Lung (tissue), 12 donors: Measurements from ENCODE around the gene ARPC2. TPM values are rescaled to one million over a fixed set of nuclear protein-coding genes. Genes with fewer than 3 reads are reported as not detected.

Experiments used
- ATAC-seq: fragments of 200-7000 bp; cut with Tn5 transposase; one replicate; pipeline ENCODE4 v1.9.1; 2020; ENCODE audit warnings: moderate number of reproducible peaks; ENCODE audit not compliant: insufficient read depth, low FRiP score
- DNase-seq, 3 donors: peaks; one replicate each; pipeline ENCODE4 v3.0.0-alpha.2; 2013 to 2017
- H3K27ac ChIP-seq, 2 donors: one replicate each; pipeline ENCODE4 v1.5.1; 2013; ENCODE audit warnings: mild to moderate bottlenecking in 2 of 2, moderate library complexity in 2 of 2, control low read depth in 1 of 2, inconsistent platforms in 1 of 2, low read depth in 1 of 2, low read length in 1 of 2
- H3K27me3 ChIP-seq, 3 donors: one replicate each; pipeline ENCODE4 v1.5.1; 2013; ENCODE audit warnings: low read length in 2 of 3; ENCODE audit not compliant: control insufficient read depth in 3 of 3, insufficient read depth in 3 of 3
- H3K36me3 ChIP-seq, 4 donors: one replicate each; pipeline ENCODE4 v1.5.1; 2013; ENCODE audit warnings: low read length in 4 of 4, mild to moderate bottlenecking in 1 of 4, moderate library complexity in 1 of 4; ENCODE audit not compliant: control insufficient read depth in 4 of 4, insufficient read depth in 4 of 4
- H3K4me1 ChIP-seq, 5 donors: one replicate each; pipeline ENCODE4 v1.5.1; 2013; ENCODE audit warnings: low read length in 5 of 5, mild to moderate bottlenecking in 2 of 5, moderate library complexity in 1 of 5; ENCODE audit not compliant: control insufficient read depth in 5 of 5, insufficient read depth in 5 of 5
- H3K4me3 ChIP-seq: one replicate; pipeline ENCODE4 v1.5.1; 2013; ENCODE audit warnings: mild to moderate bottlenecking, control low read depth, moderate library complexity
- H3K9ac ChIP-seq, 2 donors: one replicate each; pipeline ENCODE4 v1.5.1; 2013; ENCODE audit warnings: low read length in 2 of 2, control low read depth in 1 of 2; ENCODE audit not compliant: insufficient read depth in 1 of 2
- H3K9me3 ChIP-seq, 4 donors: one replicate each; pipeline ENCODE4 v1.5.1; 2013; ENCODE audit warnings: low read length in 3 of 4, mild to moderate bottlenecking in 1 of 4, moderate library complexity in 1 of 4; ENCODE audit not compliant: control insufficient read depth in 4 of 4, insufficient read depth in 3 of 4
- WGBS, 2 donors: extraction: QIAGEN DNeasy Blood & Tissue Kit; methylation state at CpG; one replicate each; pipeline ENCODE4 v1.1.7; 2013; 5-methylcytosine and 5-hydroxymethylcytosine counted together
- polyA plus RNA-seq, 2 donors: library from polyadenylated mRNA; stranded (reverse); fragments of 200-250 nt; gene quantifications; one replicate each; pipeline ENCODE4 v1.2.1, GENCODE V29; 2013
- total RNA-seq, 2 donors: library from RNA; depleted of rRNA in 1 of 2; stranded (reverse); fragments of >200 nt in 1 of 2; gene quantifications; one replicate each; pipeline ENCODE4 v1.2.1, GENCODE V29; 2014 to 2021
- TF ChIP-seq, protein P1 (sequence below): IDR thresholded peaks from 2 replicates; pipeline ENCODE4 v1.5.1; 2012; ENCODE audit warnings: mild to moderate bottlenecking; ENCODE audit errors: control extremely low read depth, extremely low read depth
- donor health status: control.
- donor health status: control.
- donor health status: Bipolar disorder and iron deficiency.
- donor health status: healthy.
- donor health status: DM: yes; HTN: yes; CAD: no.

ARPC2 gene
- total and polyA plus RNA-seq, 4 donors = 190 to 490 (median 308) TPM

DNA sequence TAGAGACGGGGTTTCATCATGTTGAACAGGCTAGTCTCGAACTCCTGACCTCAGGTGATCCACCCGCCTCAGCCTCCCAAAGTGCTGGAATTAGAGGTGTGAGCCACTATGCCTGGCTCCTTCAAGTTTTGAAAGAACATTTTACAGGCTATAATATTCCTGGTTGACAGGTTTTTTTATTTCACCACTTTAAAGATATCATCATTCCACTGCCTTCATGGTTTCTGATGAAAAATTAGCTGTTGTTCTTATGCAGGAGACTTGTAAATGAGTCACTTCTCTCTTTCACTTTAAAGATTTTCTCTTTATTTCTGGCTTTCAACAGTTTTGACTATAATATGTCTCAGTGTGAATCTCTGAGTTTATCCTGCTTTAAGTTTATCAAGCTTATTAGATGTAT lies 7.9 kb upstream of the ARPC2 start:
- Histone ChIP-seq H3K27ac (no peak overlapping the region), H3K9me3 (no peaks in the 10 kb centered on the region), H3K4me3 (no peak overlapping the region), H3K4me1 (no peaks in the 10 kb centered on the region), H3K9ac (no peak overlapping the region), H3K27me3 (no peaks in the 10 kb centered on the region), H3K36me3 (no peaks in the 10 kb centered on the region)
- no peak for DNase-seq
- TF ChIP-seq, protein P1, sequence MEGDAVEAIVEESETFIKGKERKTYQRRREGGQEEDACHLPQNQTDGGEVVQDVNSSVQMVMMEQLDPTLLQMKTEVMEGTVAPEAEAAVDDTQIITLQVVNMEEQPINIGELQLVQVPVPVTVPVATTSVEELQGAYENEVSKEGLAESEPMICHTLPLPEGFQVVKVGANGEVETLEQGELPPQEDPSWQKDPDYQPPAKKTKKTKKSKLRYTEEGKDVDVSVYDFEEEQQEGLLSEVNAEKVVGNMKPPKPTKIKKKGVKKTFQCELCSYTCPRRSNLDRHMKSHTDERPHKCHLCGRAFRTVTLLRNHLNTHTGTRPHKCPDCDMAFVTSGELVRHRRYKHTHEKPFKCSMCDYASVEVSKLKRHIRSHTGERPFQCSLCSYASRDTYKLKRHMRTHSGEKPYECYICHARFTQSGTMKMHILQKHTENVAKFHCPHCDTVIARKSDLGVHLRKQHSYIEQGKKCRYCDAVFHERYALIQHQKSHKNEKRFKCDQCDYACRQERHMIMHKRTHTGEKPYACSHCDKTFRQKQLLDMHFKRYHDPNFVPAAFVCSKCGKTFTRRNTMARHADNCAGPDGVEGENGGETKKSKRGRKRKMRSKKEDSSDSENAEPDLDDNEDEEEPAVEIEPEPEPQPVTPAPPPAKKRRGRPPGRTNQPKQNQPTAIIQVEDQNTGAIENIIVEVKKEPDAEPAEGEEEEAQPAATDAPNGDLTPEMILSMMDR = no peak
- WGBS, 2 donors = 96 to 98% methylated on average over 3 of the region's 3 CpGs
- no peak for ATAC-seq

DNA sequence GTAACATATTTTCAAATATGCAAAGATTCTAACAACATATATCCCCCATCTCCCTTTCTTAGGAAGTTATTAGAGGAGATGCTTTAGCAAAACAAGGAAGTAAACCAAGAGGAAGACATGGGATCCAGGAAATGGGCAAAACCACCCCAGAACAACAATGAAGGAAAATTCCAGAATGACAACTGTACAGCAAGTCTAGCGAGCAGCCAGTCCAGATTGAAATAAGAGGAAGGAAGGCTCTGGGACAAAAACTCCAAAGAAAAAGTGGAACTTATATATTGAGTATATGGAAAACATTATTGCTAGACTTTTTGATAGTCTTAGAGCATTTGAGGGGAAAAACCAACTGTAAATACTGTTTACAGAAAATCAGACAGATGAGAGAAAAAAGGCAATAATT lies 2.9 kb upstream of the ARPC2 start:
- TF ChIP-seq, protein P1 = no peak
- 56 to 75% methylated on average over 1 of the region's 1 CpG for WGBS, 2 donors

DNA sequence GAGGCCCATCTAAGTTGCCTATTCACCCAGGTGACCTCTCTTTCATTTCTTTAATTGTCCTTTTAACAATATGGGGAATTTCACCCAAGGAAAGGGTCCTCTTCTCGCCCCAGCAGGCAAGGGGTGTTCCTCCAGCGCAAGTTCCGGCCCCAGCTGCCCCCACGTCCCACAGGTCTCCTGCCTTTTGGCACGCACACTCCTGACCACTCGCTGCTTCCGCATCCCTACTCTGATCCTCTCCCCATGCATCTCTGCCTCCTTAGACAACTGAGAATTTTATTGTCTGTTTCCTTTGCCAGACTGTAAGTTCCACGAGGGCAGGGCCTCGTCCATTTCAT lies 684 bp upstream of the ARPC2 start:
- H3K4me3 ChIP-seq = peak overlapping the region; percentile 81
- no peak for ATAC-seq
- TF ChIP-seq, protein P1 = no peak
- no peak for DNase-seq
- H3K9me3 ChIP-seq = no peaks in the 10 kb centered on the region
- WGBS, 2 donors = 59 to 61% methylated on average over 9 of the region's 9 CpGs
- no peaks in the 10 kb centered on the region for H3K36me3 ChIP-seq
- no peaks in the 10 kb centered on the region for H3K27me3 ChIP-seq
- H3K9ac ChIP-seq = peak overlapping the region; percentile 26 to 95
- H3K27ac ChIP-seq = peak overlapping the region; percentile 85 to 91
- peaks cover 0 to 31% (median 17%) of the 10 kb centered on the region in 5 donors for H3K4me1 ChIP-seq

More for the DNA sequence above, 2.9 kb upstream of the ARPC2 start:
- Histone ChIP-seq H3K36me3 (no peaks in the 10 kb centered on the region), H3K27ac (no peak overlapping the region), H3K9me3 (no peaks in the 10 kb centered on the region), H3K9ac (no peak overlapping the region), H3K4me3 (no peak overlapping the region), H3K4me1 (peaks cover 0 to 21% (median 13%) of the 10 kb centered on the region in 5 donors), H3K27me3 (no peaks in the 10 kb centered on the region)
- ATAC-seq (no peak), DNase-seq (no peak)
